GM23338 (cell line): Measurements from ENCODE around the gene LCN10. TPM values are rescaled to one million over a fixed set of nuclear protein-coding genes. Genes with fewer than 3 reads are reported as not detected.

Experiments used
- ATAC-seq: fragments of 200-7000 bp; cut with Tn5 transposase; 3 replicates; pipeline ENCODE4 v1.9.1; 2020
- DNase-seq: peaks from one replicate; pipeline ENCODE4 v3.0.0-alpha.2; 2015; ENCODE audit warnings: low spot score
- H2AFZ ChIP-seq: fragments of 200-600 bp; sonication (generic); 2 replicates; pipeline ENCODE4 v1.8.0; 2016; ENCODE audit warnings: antibody characterized with exemption, mild to moderate bottlenecking, moderate library complexity
- H3F3A ChIP-seq: fragments of 200-600 bp; sonication (generic); replicated peaks from 2 replicates; pipeline ENCODE4 v1.8.0; 2017; ENCODE audit warnings: antibody characterized with exemption, mixed run types, low read depth
- H3K27ac ChIP-seq: fragments of 200-600 bp; sonication (generic); 2 replicates; pipeline ENCODE4 v1.6.1; 2016; ENCODE audit warnings: low read depth
- H3K27me3 ChIP-seq: fragments of 200-600 bp; sonication (generic); 2 replicates; pipeline ENCODE4 v1.8.0; 2016; ENCODE audit warnings: mild to moderate bottlenecking, mixed run types, moderate library complexity; ENCODE audit not compliant: insufficient read depth
- H3K36me3 ChIP-seq: fragments of 200-600 bp; sonication (generic); 2 replicates; pipeline ENCODE4 v1.8.0; 2016; ENCODE audit warnings: mild to moderate bottlenecking; ENCODE audit not compliant: insufficient read depth
- H3K4me1 ChIP-seq: fragments of 200-600 bp; sonication (generic); 2 replicates; pipeline ENCODE4 v1.8.0; 2016; ENCODE audit warnings: mild to moderate bottlenecking, moderate library complexity; ENCODE audit not compliant: insufficient read depth
- H3K4me2 ChIP-seq: fragments of 200-600 bp; sonication (generic); 2 replicates; pipeline ENCODE4 v1.7.1; 2017; ENCODE audit warnings: mixed run types
- H3K4me3 ChIP-seq: fragments of 200-600 bp; sonication (generic); 2 replicates; pipeline ENCODE4 v1.6.1; 2016; ENCODE audit warnings: mixed run types
- H3K79me2 ChIP-seq: fragments of 200-600 bp; sonication (generic); replicated peaks from 2 replicates; pipeline ENCODE4 v1.8.0; 2017; ENCODE audit warnings: mild to moderate bottlenecking; ENCODE audit not compliant: insufficient read depth
- H3K9me2 ChIP-seq: fragments of 200-600 bp; sonication (generic); 2 replicates; pipeline ENCODE4 v1.8.0; 2017; ENCODE audit not compliant: insufficient read depth
- H4K20me1 ChIP-seq: fragments of 200-600 bp; sonication (generic); replicated peaks from 2 replicates; pipeline ENCODE4 v1.8.0; 2017; ENCODE audit warnings: mild to moderate bottlenecking; ENCODE audit not compliant: insufficient read depth
- H3K27ac Mint-ChIP-seq: 2 replicates; pipeline ENCODE4 v1.8.0; 2020; ENCODE audit warnings: inconsistent platforms, mild to moderate bottlenecking, moderate library complexity, mixed read lengths
- H3K27me3 Mint-ChIP-seq: 3 replicates; pipeline ENCODE4 v1.8.0; 2022; ENCODE audit warnings: low read depth, mild to moderate bottlenecking, moderate library complexity, mixed read lengths, inconsistent platforms; ENCODE audit not compliant: insufficient read depth, poor library complexity
- H3K36me3 Mint-ChIP-seq: 3 replicates; pipeline ENCODE4 v1.8.0; 2021; ENCODE audit warnings: low read depth, mild to moderate bottlenecking, inconsistent platforms, moderate library complexity, mixed read lengths
- H3K4me1 Mint-ChIP-seq: 3 replicates; pipeline ENCODE4 v1.8.0; 2020; ENCODE audit warnings: mild to moderate bottlenecking, inconsistent platforms, mixed read lengths
- H3K4me3 Mint-ChIP-seq: 3 replicates; pipeline ENCODE4 v1.8.0; 2021; ENCODE audit warnings: moderate library complexity, mild to moderate bottlenecking, inconsistent platforms, mixed read lengths
- H3K9me3 Mint-ChIP-seq: 3 replicates; pipeline ENCODE4 v1.8.0; 2020; ENCODE audit warnings: moderate library complexity, mild to moderate bottlenecking, inconsistent platforms, mixed read lengths
- CREB1 ChIP-seq: fragments of 250-450 bp; sonication (Bioruptor Pico); IDR thresholded peaks from 2 replicates; pipeline ENCODE4 v1.5.0; 2020; ENCODE audit warnings: low read depth, mild to moderate bottlenecking, moderate library complexity
- EZH2phosphoT487 ChIP-seq: fragments of 200-600 bp; sonication (generic); IDR thresholded peaks from one replicate; pipeline ENCODE4 v1.8.1; 2018; ENCODE audit warnings: antibody characterized with exemption; ENCODE audit not compliant: unreplicated experiment
- JUNB ChIP-seq: IDR thresholded peaks from one replicate; pipeline ENCODE4 v1.6.1; 2016; ENCODE audit warnings: antibody characterized with exemption; ENCODE audit not compliant: unreplicated experiment
- NANOG ChIP-seq: IDR thresholded peaks from 2 replicates; pipeline ENCODE4 v1.6.1; 2016; ENCODE audit warnings: antibody characterized with exemption, borderline replicate concordance
- POLR2AphosphoS5 ChIP-seq: IDR thresholded peaks from 2 replicates; pipeline ENCODE4 v1.6.1; 2016; ENCODE audit warnings: antibody characterized with exemption, low read depth
- REST ChIP-seq: IDR thresholded peaks from one replicate; pipeline ENCODE4 v1.6.1; 2018; ENCODE audit warnings: antibody characterized with exemption; ENCODE audit not compliant: unreplicated experiment
- STAT1 ChIP-seq: IDR thresholded peaks from one replicate; pipeline ENCODE4 v1.6.1; 2016; ENCODE audit warnings: antibody characterized with exemption; ENCODE audit not compliant: unreplicated experiment
- ZNF462 ChIP-seq: fragments of 250-450 bp; sonication (Bioruptor Pico); IDR thresholded peaks from 2 replicates; pipeline ENCODE4 v1.5.0; 2020; ENCODE audit warnings: mild to moderate bottlenecking, moderate library complexity
- polyA plus RNA-seq: library from polyadenylated mRNA; unstranded; fragments of >200 nt; fragmentation: Nextera tagmentation; extraction: Ambion mirVana; gene quantifications from 2 replicates; pipeline ENCODE4 v1.2.1, GENCODE V29; 2016
- total RNA-seq: library from RNA; depleted of rRNA; stranded (reverse); fragments of >200 nt; shearing (Covaris generic); gene quantifications from 2 replicates; pipeline ENCODE4 v1.2.3, GENCODE V29; 2014
- TF ChIP-seq, protein P1 (sequence below): IDR thresholded peaks from 2 replicates; pipeline ENCODE4 v1.6.1; 2016; ENCODE audit warnings: antibody characterized with exemption

LCN10 gene
- total and polyA plus RNA-seq, 2 experiments from 2014 or later, result 0.45 to 0.74 TPM

DNA sequence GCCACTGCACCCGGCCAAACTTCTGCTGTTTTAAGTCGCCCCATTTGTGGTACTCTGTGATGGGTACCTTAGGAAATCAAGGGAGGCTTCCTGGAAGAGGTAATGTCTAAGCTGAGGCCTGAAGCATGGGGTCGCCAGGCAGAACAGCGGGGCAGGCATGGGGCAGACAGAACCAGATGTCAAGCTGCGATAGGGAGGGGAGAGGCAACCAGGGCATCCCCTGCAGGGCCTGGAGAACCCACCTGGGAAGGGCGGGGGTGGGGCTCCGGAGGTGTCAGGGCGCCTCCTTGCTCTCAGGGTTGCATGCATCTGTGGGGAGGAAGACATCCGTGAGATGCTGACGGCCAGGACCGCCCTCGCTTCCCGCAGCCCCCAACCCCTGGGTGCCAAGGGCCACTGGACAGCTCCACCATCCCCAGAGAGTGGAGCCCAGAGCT lies 18.8 kb upstream of the LCN10 start:
- H3K4me3 ChIP-seq, result no peak overlapping the region
- H3K36me3 ChIP-seq, result no peaks in the 10 kb centered on the region
- no peaks in the 10 kb centered on the region for H3K27me3 ChIP-seq
- H3K79me2 ChIP-seq, result no peaks in the 10 kb centered on the region
- Mint-ChIP-seq H3K4me1 (peaks cover 13% of the 10 kb centered on the region), H3K27ac (no peak overlapping the region), H3K4me3 (no peak overlapping the region), H3K27me3 (peaks cover 5% of the 10 kb centered on the region), H3K36me3 (no peaks in the 10 kb centered on the region), H3K9me3 (peaks cover 1% of the 10 kb centered on the region)
- H2AFZ ChIP-seq, result no peak overlapping the region
- H3K9me2 ChIP-seq, result no peaks in the 10 kb centered on the region
- DNase-seq (no peak), ATAC-seq (no peak)
- H3K27ac ChIP-seq, result no peak overlapping the region
- no peak overlapping the region for H3K4me2 ChIP-seq
- H3F3A ChIP-seq, result 0 out of 2 replicates have a peak, but pooled peaks cover 5% of the 10 kb centered on the region
- no peaks in the 10 kb centered on the region for H3K4me1 ChIP-seq
- H4K20me1 ChIP-seq, result no peaks in the 10 kb centered on the region
- TF ChIP-seq, protein P1, sequence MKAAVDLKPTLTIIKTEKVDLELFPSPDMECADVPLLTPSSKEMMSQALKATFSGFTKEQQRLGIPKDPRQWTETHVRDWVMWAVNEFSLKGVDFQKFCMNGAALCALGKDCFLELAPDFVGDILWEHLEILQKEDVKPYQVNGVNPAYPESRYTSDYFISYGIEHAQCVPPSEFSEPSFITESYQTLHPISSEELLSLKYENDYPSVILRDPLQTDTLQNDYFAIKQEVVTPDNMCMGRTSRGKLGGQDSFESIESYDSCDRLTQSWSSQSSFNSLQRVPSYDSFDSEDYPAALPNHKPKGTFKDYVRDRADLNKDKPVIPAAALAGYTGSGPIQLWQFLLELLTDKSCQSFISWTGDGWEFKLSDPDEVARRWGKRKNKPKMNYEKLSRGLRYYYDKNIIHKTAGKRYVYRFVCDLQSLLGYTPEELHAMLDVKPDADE, result no peak
- TF ChIP-seq REST (no peak), POLR2AphosphoS5 (no peak), STAT1 (no peak), ZNF462 (CRISPR knock-in tag) (no peak), CREB1 (CRISPR knock-in tag) (no peak), NANOG (no peak), JUNB (no peak), EZH2phosphoT487 (no peak)
